ENCODE data around the gene ZDHHC6. TPM values are rescaled to one million over a fixed set of nuclear protein-coding genes. Genes with fewer than 3 reads are reported as not detected.
A peak's percentile ranks its signal among the peaks of the same experiment; 100 is the strongest.

Gene ZDHHC6
- total and polyA plus RNA-seq, 4 donors: 25.8 to 38.3 (median 30.1) TPM

DNA sequence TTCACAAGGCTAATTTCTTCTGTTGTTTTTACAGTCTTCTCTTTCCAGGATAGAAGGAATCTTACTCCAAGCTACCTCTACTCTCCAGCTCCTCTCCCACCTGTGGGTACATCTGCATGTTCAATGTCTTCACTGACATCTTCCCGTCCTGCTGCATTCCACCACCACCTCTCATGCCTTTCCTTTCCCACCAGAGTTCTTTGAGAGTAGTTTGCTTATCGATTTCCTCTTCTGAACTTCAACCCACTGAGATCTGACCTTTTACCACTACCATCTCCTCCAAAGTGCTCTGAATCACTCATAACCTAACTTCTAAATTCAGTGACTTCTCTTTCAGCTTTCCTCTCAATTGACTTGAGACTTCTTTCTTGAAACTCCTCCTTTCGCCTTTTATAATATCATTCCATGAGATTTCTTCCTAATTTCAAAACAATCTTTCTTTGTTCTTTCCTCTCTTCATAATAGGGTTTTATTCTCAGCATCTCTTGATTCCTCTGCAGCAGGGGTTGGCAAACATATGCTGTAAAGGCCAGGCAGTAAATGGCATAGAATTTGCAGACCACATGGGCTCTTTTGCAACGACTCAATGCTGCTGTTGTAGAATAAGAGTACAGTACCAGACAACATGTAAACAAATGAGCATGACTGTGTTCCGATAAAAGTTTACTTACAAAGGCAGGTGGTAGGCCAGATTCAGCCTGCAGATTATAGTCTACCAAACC lies 50.7 kb downstream of the ZDHHC6 start:
- peaks cover 0 to 9% (median 3%) of the 10 kb centered on the region in 5 donors for H3K4me1 ChIP-seq (ENCODE audit: control insufficient read depth in 5 of 5, insufficient read depth in 5 of 5, low read length in 5 of 5)
- H3K27ac ChIP-seq (ENCODE audit: low read depth in 1 of 2, low read length in 1 of 2): no peak overlapping the region
- no peaks in the 10 kb centered on the region for H3K27me3 ChIP-seq (ENCODE audit: control insufficient read depth in 3 of 3, insufficient read depth in 3 of 3, low read length in 2 of 3)
- TF ChIP-seq, protein P1, sequence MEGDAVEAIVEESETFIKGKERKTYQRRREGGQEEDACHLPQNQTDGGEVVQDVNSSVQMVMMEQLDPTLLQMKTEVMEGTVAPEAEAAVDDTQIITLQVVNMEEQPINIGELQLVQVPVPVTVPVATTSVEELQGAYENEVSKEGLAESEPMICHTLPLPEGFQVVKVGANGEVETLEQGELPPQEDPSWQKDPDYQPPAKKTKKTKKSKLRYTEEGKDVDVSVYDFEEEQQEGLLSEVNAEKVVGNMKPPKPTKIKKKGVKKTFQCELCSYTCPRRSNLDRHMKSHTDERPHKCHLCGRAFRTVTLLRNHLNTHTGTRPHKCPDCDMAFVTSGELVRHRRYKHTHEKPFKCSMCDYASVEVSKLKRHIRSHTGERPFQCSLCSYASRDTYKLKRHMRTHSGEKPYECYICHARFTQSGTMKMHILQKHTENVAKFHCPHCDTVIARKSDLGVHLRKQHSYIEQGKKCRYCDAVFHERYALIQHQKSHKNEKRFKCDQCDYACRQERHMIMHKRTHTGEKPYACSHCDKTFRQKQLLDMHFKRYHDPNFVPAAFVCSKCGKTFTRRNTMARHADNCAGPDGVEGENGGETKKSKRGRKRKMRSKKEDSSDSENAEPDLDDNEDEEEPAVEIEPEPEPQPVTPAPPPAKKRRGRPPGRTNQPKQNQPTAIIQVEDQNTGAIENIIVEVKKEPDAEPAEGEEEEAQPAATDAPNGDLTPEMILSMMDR (IDR thresholded peaks at IDR 0.05; ENCODE audit: control extremely low read depth, extremely low read depth): no peak
- H3K36me3 ChIP-seq (ENCODE audit: control insufficient read depth in 4 of 4, insufficient read depth in 4 of 4, low read length in 4 of 4): peaks cover 0 to 9% (median 0%) of the 10 kb centered on the region in 4 donors
- H3K9ac ChIP-seq (ENCODE audit: insufficient read depth in 1 of 2, low read length in 2 of 2): no peak overlapping the region
- no peak overlapping the region for H3K4me3 ChIP-seq
- DNase-seq (no peak), ATAC-seq (ENCODE audit: insufficient read depth, low FRiP score) (no peak)
- no peaks in the 10 kb centered on the region for H3K9me3 ChIP-seq (ENCODE audit: control insufficient read depth in 4 of 4, insufficient read depth in 3 of 4, low read length in 3 of 4)
- 79 to 93% methylated on average over 5 of the region's 5 CpGs for WGBS, 2 donors

DNA sequence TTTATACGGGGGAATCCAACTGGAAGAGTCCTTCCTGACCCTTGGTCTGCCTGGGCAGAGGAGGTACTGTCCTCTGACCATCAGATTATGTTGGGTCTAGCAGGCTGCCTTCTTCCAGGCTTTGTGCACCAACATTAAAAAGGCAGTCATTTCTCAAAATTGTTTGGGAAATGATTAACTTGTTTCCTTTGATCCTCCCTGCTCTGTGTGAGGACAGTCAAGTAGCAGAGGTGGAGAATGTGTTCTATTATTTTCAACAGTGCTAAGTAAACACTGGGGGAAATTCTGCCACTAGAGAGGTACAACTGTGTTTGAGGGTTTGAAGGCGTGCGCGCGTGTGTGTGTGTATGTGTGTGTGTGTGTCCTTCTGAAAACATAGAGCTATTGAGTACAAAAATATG lies 52.2 kb downstream of the ZDHHC6 start:
- DNase-seq (peak; percentile 72 to 85 (median 72)), ATAC-seq (ENCODE audit: insufficient read depth, low FRiP score) (peak; percentile 75)
- H3K4me3 ChIP-seq: no peak overlapping the region
- peak overlapping the region in 1 of 2 donors; percentile 71 for H3K27ac ChIP-seq (ENCODE audit: low read depth in 1 of 2, low read length in 1 of 2)
- H3K36me3 ChIP-seq (ENCODE audit: control insufficient read depth in 4 of 4, insufficient read depth in 4 of 4, low read length in 4 of 4): peaks cover 0 to 8% (median 0%) of the 10 kb centered on the region in 4 donors
- TF ChIP-seq, protein P1 (IDR thresholded peaks at IDR 0.05; ENCODE audit: control extremely low read depth, extremely low read depth): no peak
- H3K9ac ChIP-seq (ENCODE audit: insufficient read depth in 1 of 2, low read length in 2 of 2): no peak overlapping the region
- no peaks in the 10 kb centered on the region for H3K27me3 ChIP-seq (ENCODE audit: control insufficient read depth in 3 of 3, insufficient read depth in 3 of 3, low read length in 2 of 3)
- peaks cover 0 to 9% (median 3%) of the 10 kb centered on the region in 5 donors for H3K4me1 ChIP-seq (ENCODE audit: control insufficient read depth in 5 of 5, insufficient read depth in 5 of 5, low read length in 5 of 5)
- H3K9me3 ChIP-seq (ENCODE audit: control insufficient read depth in 4 of 4, insufficient read depth in 3 of 4, low read length in 3 of 4): no peaks in the 10 kb centered on the region
- 63 to 68% methylated on average over 5 of the region's 5 CpGs for WGBS, 2 donors

DNA sequence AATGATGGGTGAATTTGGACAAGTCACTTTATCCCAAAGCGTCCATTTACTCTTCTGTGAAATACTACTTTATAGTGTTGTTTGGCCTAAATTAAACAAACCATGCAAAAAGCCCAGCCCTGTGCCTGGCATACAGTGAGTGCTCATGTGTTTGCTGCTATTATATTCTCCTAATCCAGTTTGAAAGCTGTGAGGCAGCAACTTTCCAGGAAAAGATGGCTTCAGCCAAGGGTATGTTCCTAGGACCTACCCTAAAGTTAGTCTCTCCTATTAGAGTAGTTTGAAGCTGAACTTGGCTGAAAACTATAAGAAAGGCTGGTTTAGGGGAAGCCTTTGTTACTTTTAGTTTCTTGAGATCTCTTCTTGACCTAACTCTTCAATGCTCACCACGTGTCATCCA lies 52.9 kb downstream of the ZDHHC6 start:
- Histone ChIP-seq H3K27me3 (ENCODE audit: control insufficient read depth in 3 of 3, insufficient read depth in 3 of 3, low read length in 2 of 3) (peaks cover 0 to 3% (median 0%) of the 10 kb centered on the region in 3 donors), H3K4me3 (no peak overlapping the region), H3K4me1 (ENCODE audit: control insufficient read depth in 5 of 5, insufficient read depth in 5 of 5, low read length in 5 of 5) (peaks cover 0 to 9% (median 3%) of the 10 kb centered on the region in 5 donors), H3K9ac (ENCODE audit: insufficient read depth in 1 of 2, low read length in 2 of 2) (no peak overlapping the region), H3K36me3 (ENCODE audit: control insufficient read depth in 4 of 4, insufficient read depth in 4 of 4, low read length in 4 of 4) (peaks cover 0 to 3% (median 0%) of the 10 kb centered on the region in 4 donors), H3K27ac (ENCODE audit: low read depth in 1 of 2, low read length in 1 of 2) (peak overlapping the region in 1 of 2 donors; percentile 46), H3K9me3 (ENCODE audit: control insufficient read depth in 4 of 4, insufficient read depth in 3 of 4, low read length in 3 of 4) (peaks cover 0 to 1% (median 0%) of the 10 kb centered on the region in 4 donors)
- DNase-seq (no peak), ATAC-seq (ENCODE audit: insufficient read depth, low FRiP score) (no peak)
- 72 to 93% methylated on average over 2 of the region's 2 CpGs for WGBS, 2 donors
- TF ChIP-seq, protein P1 (IDR thresholded peaks at IDR 0.05; ENCODE audit: control extremely low read depth, extremely low read depth): no peak
